ENCODE data around the gene DEXI.

- TF ChIP-seq CTCF (conservative IDR thresholded peaks at IDR 0.05) (no peak), ZFX (IDR thresholded peaks at IDR 0.05) (no peak)
These were observed 2.5 kb downstream of the DEXI start for GRCh38 chr16:10939649-10940234.
